HG03342 (cell line): ENCODE data around the gene PTCH2.
A peak's percentile ranks its signal among the peaks of the same experiment; 100 is the strongest.

Experiments used
- ATAC-seq: cut with Tn5 transposase; IDR thresholded peaks from one replicate; pipeline ENCODE4 v1.9.1; 2021; ENCODE audit warnings: mild to moderate bottlenecking, moderate library complexity; ENCODE audit not compliant: unreplicated experiment

PTCH2 gene

DNA sequence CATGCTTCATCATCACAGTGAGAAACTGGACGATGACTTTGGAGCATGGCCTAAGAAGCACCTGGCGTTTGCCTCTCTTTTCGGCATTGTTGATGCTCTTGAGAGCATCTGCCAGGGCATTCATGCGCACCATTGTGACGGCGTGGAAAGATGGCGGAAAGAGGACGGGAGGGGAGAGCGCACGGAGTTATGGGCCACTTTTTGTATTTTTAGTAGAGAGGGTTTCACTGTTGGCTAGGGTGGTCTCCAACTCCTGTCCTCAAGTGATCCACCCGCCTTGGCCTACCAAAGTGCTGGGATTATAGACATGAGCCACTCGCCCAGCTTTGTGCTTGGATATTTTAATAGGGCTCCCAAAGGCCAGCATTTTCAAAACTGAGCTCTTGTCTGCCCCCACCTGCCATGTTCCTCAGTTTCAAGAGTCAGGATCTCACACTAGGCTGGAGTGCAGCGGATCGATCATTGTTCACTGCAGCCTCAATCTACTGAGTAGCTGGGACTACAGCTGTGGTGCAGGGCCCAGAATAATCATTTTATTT lies 62.4 kb downstream of the PTCH2 start:
- no peak for ATAC-seq

DNA sequence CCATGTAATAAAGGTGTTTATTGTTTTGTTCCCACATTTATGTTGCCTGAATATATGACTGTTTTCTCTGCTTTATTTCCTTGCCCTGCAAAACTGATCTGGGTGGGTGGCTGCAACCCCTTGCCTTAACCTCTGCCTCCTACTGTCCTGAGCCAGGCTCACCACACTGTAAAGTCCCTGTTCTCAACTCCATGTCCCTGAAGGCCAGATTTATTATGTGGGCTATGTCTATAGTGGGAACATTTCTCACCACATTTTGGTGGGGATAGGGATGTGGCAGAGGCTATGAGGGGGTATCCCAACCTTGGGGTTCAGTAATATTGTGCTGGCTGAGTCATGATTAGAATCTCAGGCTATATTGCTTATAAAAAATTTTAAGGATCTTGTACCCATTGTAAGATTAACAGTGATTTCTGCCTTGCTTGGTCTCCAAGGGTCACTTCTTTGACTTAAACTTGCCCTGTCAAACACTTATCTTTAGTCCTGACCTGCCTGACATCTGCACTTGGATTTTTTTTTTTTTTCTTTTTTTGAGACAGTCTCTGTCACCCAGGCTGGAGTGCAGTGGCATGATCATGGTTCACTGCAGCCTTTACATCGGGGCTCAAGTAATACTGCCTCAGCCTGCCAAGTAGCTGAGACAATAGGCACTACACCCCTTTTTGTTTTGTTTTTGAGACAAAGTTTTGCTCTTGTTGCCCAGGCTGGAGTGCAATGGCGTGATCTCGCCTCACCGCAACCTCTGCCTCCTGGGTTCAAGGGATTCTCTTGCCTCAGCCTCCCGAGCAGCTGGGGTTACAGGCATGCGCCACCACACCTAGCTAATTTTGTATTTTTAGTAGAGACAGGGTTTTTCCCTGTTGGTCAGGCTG lies 64.1 kb downstream of the PTCH2 start:
- no peak for ATAC-seq

DNA sequence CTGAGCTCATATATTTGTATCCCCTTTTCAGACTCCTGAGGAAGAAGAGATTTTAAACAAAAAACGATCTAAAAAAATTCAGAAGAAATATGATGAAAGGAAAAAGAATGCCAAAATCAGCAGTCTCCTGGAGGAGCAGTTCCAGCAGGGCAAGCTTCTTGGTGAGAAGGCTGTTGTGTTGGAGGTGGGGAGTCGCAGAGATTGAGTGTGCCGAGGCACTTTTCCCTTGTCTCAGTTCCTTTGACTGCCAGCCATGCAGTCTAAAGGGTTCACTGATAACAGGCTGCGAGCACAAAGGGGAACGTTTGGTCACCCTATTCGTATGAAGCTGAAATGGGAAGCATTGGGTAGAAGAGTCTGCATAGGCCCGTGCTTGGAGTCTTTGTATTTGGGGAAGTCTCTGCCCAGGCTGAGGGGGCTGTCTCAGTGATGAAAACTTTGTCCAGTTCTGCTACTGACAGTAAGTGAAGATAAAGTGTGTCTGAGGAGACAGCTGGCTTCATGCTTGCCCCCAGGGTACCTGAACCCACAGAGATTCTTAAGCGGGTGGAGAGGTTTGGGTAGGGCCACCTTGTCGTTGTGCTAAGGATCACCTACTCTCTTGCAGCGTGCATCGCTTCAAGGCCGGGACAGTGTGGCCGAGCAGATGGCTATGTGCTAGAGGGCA lies 65.0 kb downstream of the PTCH2 start:
- ATAC-seq = no peak

DNA sequence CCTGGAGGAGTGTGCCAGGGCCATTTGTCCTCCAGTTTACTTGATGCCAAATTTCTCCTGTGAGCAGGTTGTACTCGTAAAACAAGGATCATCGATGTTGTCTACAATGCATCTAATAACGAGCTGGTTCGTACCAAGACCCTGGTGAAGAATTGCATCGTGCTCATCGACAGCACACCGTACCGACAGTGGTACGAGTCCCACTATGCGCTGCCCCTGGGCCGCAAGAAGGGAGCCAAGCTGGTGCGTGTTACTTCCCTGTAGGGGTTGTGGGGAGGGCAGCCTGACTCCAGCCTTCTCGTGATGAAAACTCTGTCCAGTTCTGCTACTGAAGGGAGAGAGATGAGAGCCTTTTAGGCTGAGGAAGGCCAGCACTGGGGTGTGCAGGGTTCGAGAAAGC lies 65.5 kb downstream of the PTCH2 start:
- ATAC-seq = no peak

DNA sequence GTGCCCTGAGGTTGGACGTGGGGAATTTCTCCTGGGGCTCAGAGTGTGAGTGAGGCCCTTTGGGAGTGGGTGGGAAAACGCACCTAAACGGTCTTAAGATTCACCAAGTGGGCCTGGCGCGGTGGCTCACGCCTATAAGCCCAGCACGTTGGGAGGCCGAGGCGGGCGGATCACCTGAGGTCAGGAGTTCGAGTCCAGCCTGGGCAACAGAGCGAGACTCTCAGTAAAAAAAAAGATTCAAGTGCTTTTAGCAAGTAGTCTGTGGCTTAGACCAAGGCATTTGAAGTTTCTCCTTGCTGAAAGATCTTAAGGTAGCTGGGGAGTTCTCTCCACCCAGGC lies 66.4 kb downstream of the PTCH2 start:
- no peak for ATAC-seq

DNA sequence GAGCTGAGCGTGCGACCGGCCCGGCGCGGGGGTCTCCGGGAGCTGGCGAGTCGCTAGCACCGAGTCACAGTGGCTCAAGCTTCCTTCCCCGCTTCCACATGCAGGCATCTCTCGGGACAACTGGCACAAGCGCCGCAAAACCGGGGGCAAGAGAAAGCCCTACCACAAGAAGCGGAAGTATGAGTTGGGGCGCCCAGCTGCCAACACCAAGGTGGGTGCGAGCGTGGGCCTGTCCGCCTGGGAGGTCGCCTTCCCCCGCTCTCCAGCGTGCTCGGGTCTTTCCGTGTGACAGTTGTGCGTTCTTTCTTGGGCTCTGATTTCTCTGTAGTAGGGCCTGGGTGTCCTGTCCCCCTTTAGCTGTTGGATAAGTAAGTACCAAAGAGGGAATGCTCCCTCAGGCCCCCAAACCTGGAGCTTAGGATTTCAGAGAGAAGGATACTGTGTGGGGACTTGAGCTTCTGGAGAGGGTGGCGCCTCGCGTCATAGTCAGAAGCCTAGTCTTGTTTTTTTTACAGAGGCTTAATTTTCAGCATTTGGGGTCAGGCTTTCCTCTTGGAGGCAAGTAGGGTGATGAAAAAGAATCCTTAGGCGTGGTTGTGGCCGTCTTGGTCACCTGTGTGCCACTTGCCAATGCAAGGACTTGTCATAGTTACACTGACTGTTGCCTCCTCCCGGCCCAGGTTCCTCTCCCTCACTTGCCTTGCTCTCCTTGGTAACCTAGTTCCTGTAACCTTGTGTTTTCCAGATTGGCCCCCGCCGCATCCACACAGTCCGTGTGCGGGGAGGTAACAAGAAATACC lies 66.9 kb downstream of the PTCH2 start:
- ATAC-seq = no peak

DNA sequence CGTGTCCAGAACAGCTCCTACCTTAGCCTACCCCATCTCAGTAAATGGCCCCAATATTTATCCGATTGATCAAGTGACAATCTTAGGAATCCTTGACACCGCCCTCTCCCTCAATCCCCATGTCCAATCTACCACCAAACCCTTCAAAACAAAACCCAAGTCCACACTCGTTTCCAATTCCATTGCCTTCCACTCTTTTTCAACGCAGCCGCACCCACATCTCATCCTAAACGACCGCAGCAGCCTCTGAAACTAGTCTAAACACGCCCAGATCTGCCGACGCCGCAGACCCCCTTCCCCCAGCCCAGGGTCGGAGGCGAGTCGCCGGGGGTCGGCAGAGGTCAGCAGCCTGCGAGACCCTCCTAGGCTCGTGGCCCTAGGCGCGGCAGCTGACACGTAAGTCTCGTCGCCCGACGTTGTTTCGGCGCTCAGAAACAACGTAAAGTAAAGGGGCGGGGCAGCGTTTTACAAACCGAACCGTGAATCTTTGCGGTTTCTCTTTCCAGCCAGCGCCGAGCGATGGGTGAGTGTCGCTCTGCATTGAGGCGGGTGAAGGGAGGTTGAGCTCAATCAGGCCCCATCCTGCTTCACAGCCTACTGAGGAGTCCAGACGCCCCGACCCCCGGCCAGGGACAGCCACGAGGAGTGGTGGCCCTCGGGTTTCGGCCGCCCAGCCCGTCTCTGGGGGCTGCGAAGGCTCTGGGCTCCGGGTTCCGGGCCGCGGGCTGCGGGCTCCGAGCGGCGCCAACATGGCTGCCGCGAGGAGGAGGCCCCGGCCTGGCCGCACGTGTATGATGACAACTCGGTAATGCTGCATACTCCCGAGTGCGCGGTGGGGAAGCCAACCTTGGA lies 67.7 kb downstream of the PTCH2 start, which contains the start of gene RPS8:
TSS of gene RPS8 (plus strand) at position 463 of the 852 bp plus-strand sequence. CDS start at position 520, 57 bp downstream.
- ATAC-seq = peak; percentile 75
